GM12878 (cell line): ENCODE measurements around the gene SMG6. TPM values are rescaled to one million over a fixed set of nuclear protein-coding genes. Genes with fewer than 3 reads are reported as not detected.
A peak's percentile ranks its signal among the peaks of the same experiment; 100 is the strongest.

Experiments used
- CBFB ChIP-seq: IDR thresholded peaks from 2 replicates; pipeline ENCODE4 v1.6.1; 2016; ENCODE audit warnings: antibody characterized with exemption, low read depth
- IKZF1 ChIP-seq: fragments of 450-650 bp; conservative IDR thresholded peaks from 2 replicates; pipeline ENCODE4 v1.6.1; 2017; ENCODE audit warnings: antibody characterized with exemption, mild to moderate bottlenecking
- JUNB ChIP-seq: IDR thresholded peaks from 2 replicates; pipeline ENCODE4 v1.6.1; 2016; ENCODE audit warnings: antibody characterized with exemption, mild to moderate bottlenecking
- MEF2B ChIP-seq: fragments of 450-650 bp; IDR thresholded peaks from 2 replicates; pipeline ENCODE4 v1.6.1; 2018; ENCODE audit warnings: mild to moderate bottlenecking, moderate library complexity; ENCODE audit not compliant: partially characterized antibody, poor library complexity, severe bottlenecking
- NFYA ChIP-seq: IDR thresholded peaks from 2 replicates; pipeline ENCODE4 v1.6.1; 2011; ENCODE audit warnings: low read depth, mild to moderate bottlenecking, low read length, improper control_type of control experiment, borderline replicate concordance
- NR2F1 ChIP-seq: fragments of 450-650 bp; conservative IDR thresholded peaks from 2 replicates; pipeline ENCODE4 v1.6.1; 2017; ENCODE audit warnings: mild to moderate bottlenecking
- RAD21 ChIP-seq: IDR thresholded peaks from 2 replicates; pipeline ENCODE4 v1.6.1; 2011; ENCODE audit warnings: mild to moderate bottlenecking, low read depth, low read length, moderate library complexity; ENCODE audit not compliant: insufficient read depth
- SMARCA5 ChIP-seq: fragments of 450-650 bp; IDR thresholded peaks from 2 replicates; pipeline ENCODE4 v1.6.1; 2017; ENCODE audit warnings: mild to moderate bottlenecking
- SREBF2 ChIP-seq: IDR thresholded peaks from 2 replicates; pipeline ENCODE4 v1.6.1; 2012; ENCODE audit warnings: mild to moderate bottlenecking, low read length
- TCF12 ChIP-seq: IDR thresholded peaks from 2 replicates; pipeline ENCODE4 v1.6.1; 2011; ENCODE audit warnings: low read depth, mild to moderate bottlenecking, low read length
- USF2 ChIP-seq: IDR thresholded peaks from 2 replicates; pipeline ENCODE4 v1.6.1; 2011; ENCODE audit warnings: low read depth, low read length, improper control_type of control experiment, borderline replicate concordance
- YY1 ChIP-seq: IDR thresholded peaks from 2 replicates; pipeline ENCODE4 v1.6.1; 2011; ENCODE audit warnings: low read depth, mild to moderate bottlenecking, low read length
- ZNF217 ChIP-seq: fragments of 450-650 bp; IDR thresholded peaks from 2 replicates; pipeline ENCODE4 v1.6.1; 2017; ENCODE audit warnings: antibody characterized with exemption, mild to moderate bottlenecking
- ZNF274 ChIP-seq: IDR thresholded peaks from one replicate; pipeline ENCODE4 v1.8.0; 2011; ENCODE audit not compliant: insufficient read length, insufficient read depth
- ZNF687 ChIP-seq: fragments of 450-650 bp; IDR thresholded peaks from 2 replicates; pipeline ENCODE4 v1.6.1; 2017; ENCODE audit warnings: mild to moderate bottlenecking, moderate library complexity
- polyA plus RNA-seq, 11 experiments: library from polyadenylated mRNA; depleted of rRNA in 4 of 11; unstranded in 6 of 11; stranded (reverse) in 5 of 11; fragments of >200 nt; fragmentation: Nextera tagmentation in 4 of 11; fragmentation: Illumina TruSeq in 1 of 11; extraction: Ambion mirVana in 4 of 11; extraction: Trizol in 1 of 11; gene quantifications; 1 replicate in 1 of 11; 2 replicates in 10 of 11; pipeline versions ENCODE4 v1.2.1 to v1.2.3, GENCODE V29; 2011 to 2016; ENCODE audit warnings: inconsistent platforms in 2 of 11, missing spikeins in 2 of 11, low read depth in 1 of 11
- total RNA-seq, 4 experiments: library from RNA; depleted of rRNA in 3 of 4; stranded (reverse); fragments of >200 nt in 3 of 4; fragmentation: Illumina TruSeq in 1 of 4; extraction: Trizol in 1 of 4; gene quantifications; 2 replicates each; pipeline versions ENCODE4 v1.2.1 to v1.2.3, GENCODE V29; 2013 to 2021

The SMG6 gene
- total and polyA plus RNA-seq, 10 of the 15 experiments (the other 5 are each of a cell fraction or from before 2014, with no cell fraction given): 0.58 to 28.7 (median 15.7) TPM

- 0 out of 2 replicates have a peak, but pooled peaks have one; percentile 44 for TF ChIP-seq YY1
- peak; percentile 70 for TF ChIP-seq MEF2B
- peak; percentile 20; the same call in 1 of the 2 replicates for TF ChIP-seq USF2
- TF ChIP-seq IKZF1: peak; percentile 95
- peak; percentile 29; the same call in 1 of the 2 replicates for TF ChIP-seq JUNB
- 0 out of 2 replicates have a peak, but pooled peaks have one; percentile 38 for TF ChIP-seq CBFB
- peak; percentile 93 for TF ChIP-seq NR2F1
- peak; percentile 63; the same call in 1 of the 2 replicates for TF ChIP-seq TCF12
- no peak for TF ChIP-seq NFYA
- no peak for TF ChIP-seq ZNF274
- peak; percentile 30; the same call in 1 of the 2 replicates for TF ChIP-seq ZNF217
- TF ChIP-seq SMARCA5: 0 out of 2 replicates have a peak, but pooled peaks have one; percentile 14
- 0 out of 2 replicates have a peak, but pooled peaks have one; percentile 8 for TF ChIP-seq RAD21
- TF ChIP-seq SREBF2: no peak
- TF ChIP-seq ZNF687: peak; percentile 94
Measured at GRCh38 chr17:2222901-2223616, 80.5 kb downstream of the SMG6 start (continued).
